BJ (cell line): ENCODE measurements around the gene CCDC15. TPM values are rescaled to one million over a fixed set of nuclear protein-coding genes. Genes with fewer than 3 reads are reported as not detected.
"Not testable (repeated sequence)": the region's sequence is repeated elsewhere in the genome, so short reads cannot be mapped to it uniquely, and the experiment has no call there.

Experiments used
- CTCF ChIA-PET: fragments of 350-600 bp; formaldehyde crosslinking; extraction: SDS; loops from one replicate; lab custom pipeline; 2021; ENCODE audit warnings: antibody characterized with exemption, inconsistent platforms; lab: Yijun Ruan, JAX
- POLR2A ChIA-PET: fragments of 300-600 bp; sonication (Branson Sonifier 250); formaldehyde crosslinking; extraction: SDS; loops from one replicate; lab custom pipeline; 2021; ENCODE audit warnings: antibody characterized with exemption; lab: Charles Lee
- DNase-seq: peaks from one replicate; pipeline ENCODE4 v3.0.0-alpha.2; 2011; ENCODE audit warnings: low read depth
- H3K27me3 ChIP-seq: 2 replicates; pipeline ENCODE4 v1.6.0; 2011; ENCODE audit warnings: low read length; ENCODE audit not compliant: control insufficient read depth, insufficient read depth
- H3K36me3 ChIP-seq: 2 replicates; pipeline ENCODE4 v1.5.1; 2011; ENCODE audit warnings: low read length; ENCODE audit not compliant: control insufficient read depth, insufficient read depth
- H3K4me3 ChIP-seq: 2 replicates; pipeline ENCODE4 v1.5.1; 2011; ENCODE audit warnings: low read depth, mild to moderate bottlenecking, control low read depth, low read length
- CTCF ChIP-seq: IDR thresholded peaks from 2 replicates; pipeline ENCODE4 v1.5.1; 2011; ENCODE audit warnings: low read depth, mild to moderate bottlenecking, control low read depth, inconsistent platforms, low read length, moderate library complexity; ENCODE audit not compliant: insufficient read depth
- polyA plus RNA-seq: library from polyadenylated mRNA; depleted of rRNA; stranded (reverse); fragments of >200 nt; gene quantifications from 2 replicates; pipeline ENCODE4 v1.2.3, GENCODE V29; 2011

Gene CCDC15
- polyA plus RNA-seq, 1 experiment = 0.66 TPM

DNA sequence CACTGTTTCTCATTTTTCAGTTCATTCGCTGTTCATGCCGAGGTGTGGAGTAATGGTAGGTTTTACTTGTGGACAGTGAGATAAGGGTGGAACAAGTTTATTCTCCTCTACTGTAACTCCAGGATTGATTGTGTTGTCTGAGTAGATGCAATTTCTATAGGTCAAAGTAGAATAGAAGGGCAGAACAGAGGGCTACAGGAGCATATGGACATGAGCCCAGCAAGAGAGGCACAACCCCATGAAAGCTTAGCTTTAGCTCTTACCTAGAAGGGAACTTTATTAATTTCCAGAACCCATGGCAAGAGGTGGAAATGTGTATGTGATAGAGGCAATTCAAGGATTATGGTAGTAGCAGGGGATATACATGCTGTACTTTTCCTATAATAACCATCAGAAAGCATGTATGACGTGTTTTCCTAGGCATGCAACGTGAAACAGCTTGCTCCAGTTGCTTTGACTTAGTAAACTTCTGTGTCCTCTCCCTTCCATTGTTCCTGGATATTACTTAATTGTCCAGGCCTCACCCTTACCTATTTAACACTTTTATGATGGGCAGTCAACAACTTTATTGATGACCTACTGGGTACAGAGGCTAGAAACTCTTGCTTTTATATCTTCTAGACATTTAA is 95.3 kb downstream of the CCDC15 start:
- H3K27me3 ChIP-seq = no peaks in the 10 kb centered on the region

GRCh38 chr11:125052047-125052446 is 98.0 kb downstream of the CCDC15 start:
- no peak for DNase-seq
- ChIA-PET POLR2A (no interaction called here), CTCF (no interaction called here)
- no peaks in the 10 kb centered on the region for H3K36me3 ChIP-seq
- H3K27me3 ChIP-seq = no peaks in the 10 kb centered on the region
- H3K4me3 ChIP-seq = no peak overlapping the region
- no peak for TF ChIP-seq CTCF

More for the DNA sequence above, 95.3 kb downstream of the CCDC15 start:
- ChIA-PET CTCF (interaction anchor here (1.1 kb wide), 1 partner anchor 14 kb away, joined by 4 read pairs; the partner anchor contains the start of gene SLC37A2), POLR2A (no interaction called here)
- Histone ChIP-seq H3K36me3 (no peaks in the 10 kb centered on the region), H3K4me3 (no peak overlapping the region)
- DNase-seq = no peak
- no peak for TF ChIP-seq CTCF

- H3K27me3 ChIP-seq = no peaks in the 10 kb centered on the region
- ChIA-PET POLR2A (no interaction called here), CTCF (no interaction called here)
- no peaks in the 10 kb centered on the region for H3K36me3 ChIP-seq
- no peak overlapping the region for H3K4me3 ChIP-seq
- DNase-seq = no peak
- no peak for TF ChIP-seq CTCF
These were observed 99.2 kb downstream of the CCDC15 start for GRCh38 chr11:125053167-125053566.

DNA sequence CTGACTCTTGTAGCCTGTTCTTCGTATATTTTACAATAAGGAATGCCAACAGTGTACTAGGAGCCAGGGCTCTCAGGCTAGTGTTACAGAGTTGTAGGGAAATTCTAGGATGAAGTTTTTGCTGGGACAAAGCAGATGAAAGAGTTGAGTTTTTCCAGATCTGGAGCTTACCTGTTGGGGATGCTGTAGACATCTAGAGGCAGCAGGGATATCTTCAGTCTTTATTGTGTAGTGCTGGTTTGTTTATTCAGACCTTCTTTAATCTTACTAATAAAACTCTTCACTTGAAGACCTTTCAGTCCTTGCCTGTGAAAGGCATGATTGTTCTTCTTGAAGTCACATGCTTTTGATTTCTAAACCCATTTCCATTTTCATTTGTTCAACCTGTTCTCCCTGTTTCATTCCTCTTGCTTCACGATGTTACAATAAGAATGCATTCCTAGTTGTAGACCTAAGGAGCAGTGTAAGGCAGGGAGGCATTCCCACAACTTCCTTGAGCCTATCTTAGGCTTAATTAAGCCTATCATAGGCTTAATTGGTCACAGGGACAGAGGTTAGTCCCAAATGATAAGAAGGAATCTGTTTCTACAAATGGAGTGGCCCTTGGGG is 101.2 kb downstream of the CCDC15 start:
- ChIA-PET POLR2A (no interaction called here), CTCF (interaction anchor here (0.6 kb wide), 1 partner anchor 29 kb away, joined by 3 read pairs; no protein-coding TSS in a partner anchor)
- no peak overlapping the region for H3K4me3 ChIP-seq
- no peak for TF ChIP-seq CTCF
- H3K36me3 ChIP-seq = no peaks in the 10 kb centered on the region
- H3K27me3 ChIP-seq = no peaks in the 10 kb centered on the region
- DNase-seq = no peak

DNA sequence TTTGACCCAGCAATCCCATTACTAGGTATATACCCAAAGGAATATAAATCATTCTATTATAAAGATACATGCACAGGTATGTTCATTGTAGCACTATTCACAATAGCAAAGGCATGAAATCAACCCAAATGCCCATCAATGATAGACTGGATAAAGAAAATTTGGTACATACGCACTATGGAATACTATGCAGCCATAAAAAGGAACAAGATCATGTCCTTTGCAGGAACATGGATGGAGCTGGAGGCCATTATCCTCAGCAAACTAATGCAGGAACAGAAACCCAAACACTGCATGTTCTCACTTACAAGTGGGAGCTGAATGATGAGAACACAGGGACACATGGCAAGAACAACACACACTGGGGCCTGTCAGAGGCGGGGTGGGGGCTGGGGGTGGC is 102.1 kb downstream of the CCDC15 start:
- H3K36me3 ChIP-seq, H3K27me3 ChIP-seq, CTCF ChIA-PET, POLR2A ChIA-PET, H3K4me3 ChIP-seq, DNase-seq: not testable (repeated sequence)
